Ishikawa (cell line): ENCODE measurements around the gene SCGB3A2.

Source experiments
- CEBPB ChIP-seq: IDR thresholded peaks from 2 replicates; pipeline ENCODE4 v1.6.1; 2012
- CREB1 ChIP-seq: IDR thresholded peaks from 2 replicates; pipeline ENCODE4 v1.6.1; 2012; ENCODE audit warnings: low read depth
- EGR1 ChIP-seq: IDR thresholded peaks from 2 replicates; pipeline ENCODE4 v1.6.1; 2012
- EP300 ChIP-seq: IDR thresholded peaks from 2 replicates; pipeline ENCODE4 v1.6.1; 2012; ENCODE audit warnings: borderline replicate concordance
- FOXM1 ChIP-seq: IDR thresholded peaks from 2 replicates; pipeline ENCODE4 v1.6.1; 2012; ENCODE audit warnings: low read depth, borderline replicate concordance
- NFIC ChIP-seq: IDR thresholded peaks from 2 replicates; pipeline ENCODE4 v1.6.1; 2012
- RAD21 ChIP-seq: IDR thresholded peaks from 2 replicates; pipeline ENCODE4 v1.6.1; 2012; ENCODE audit warnings: low read depth
- TAF1 ChIP-seq: IDR thresholded peaks from 2 replicates; pipeline ENCODE4 v1.6.1; 2012; ENCODE audit warnings: low read depth, mild to moderate bottlenecking
- TCF12 ChIP-seq: IDR thresholded peaks from 2 replicates; pipeline ENCODE4 v1.6.1; 2012; ENCODE audit warnings: low read depth
- TEAD4 ChIP-seq: IDR thresholded peaks from 2 replicates; pipeline ENCODE4 v1.6.1; 2012
- YY1 ChIP-seq: IDR thresholded peaks from 2 replicates; pipeline ENCODE4 v1.6.1; 2012; ENCODE audit warnings: low read depth
- ZBTB7A ChIP-seq: IDR thresholded peaks from 2 replicates; pipeline ENCODE4 v1.6.1; 2012; ENCODE audit warnings: low read depth
- TF ChIP-seq, protein P1 (sequence below): IDR thresholded peaks from 2 replicates; pipeline ENCODE4 v1.6.1; 2012; ENCODE audit warnings: low read depth, mild to moderate bottlenecking
- TF ChIP-seq, protein P2 (sequence below): IDR thresholded peaks from 2 replicates; pipeline ENCODE4 v1.6.1; 2012
- TF ChIP-seq, protein P3 (sequence below): IDR thresholded peaks from 2 replicates; pipeline ENCODE4 v1.6.1; 2012

Gene SCGB3A2

DNA sequence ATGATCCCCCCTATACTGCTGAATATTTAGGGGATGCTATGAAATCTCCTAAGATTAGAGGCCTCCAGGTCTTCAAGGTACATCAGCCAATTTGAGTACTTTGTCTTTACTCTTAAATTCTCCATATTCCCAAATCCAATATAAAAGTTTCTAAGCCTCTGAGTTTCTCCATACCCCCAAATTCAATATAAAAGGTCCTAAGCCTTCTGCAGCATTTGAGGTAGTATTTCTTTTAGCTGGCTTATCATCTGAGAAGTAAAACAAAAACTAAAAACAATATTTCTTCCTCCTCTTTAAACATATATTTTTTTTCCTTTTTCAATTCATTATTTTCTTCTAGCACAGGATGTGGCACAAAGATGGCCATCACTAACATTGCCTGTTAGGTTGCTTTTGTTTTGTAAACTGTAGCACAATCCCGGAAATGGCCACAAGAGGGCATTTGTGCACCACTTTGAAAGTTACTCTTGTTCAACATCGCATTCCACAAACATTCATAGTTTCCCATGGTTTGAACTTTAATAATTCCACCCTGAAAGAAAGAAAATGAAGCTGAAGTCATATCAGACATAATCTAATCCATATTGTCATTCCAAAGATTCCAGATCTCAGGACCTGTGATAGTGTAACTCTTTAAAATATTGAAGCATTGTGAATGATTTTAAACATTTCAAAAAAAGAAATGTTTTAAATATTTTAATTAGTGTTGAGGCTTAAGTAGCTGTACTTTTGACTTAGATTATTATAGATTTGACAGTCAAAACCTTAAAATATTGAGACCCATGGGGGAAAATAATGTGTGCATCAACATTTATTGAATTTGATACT lies 21.0 kb upstream of the SCGB3A2 start:
- TF ChIP-seq TEAD4: 0 out of 2 replicates have a peak, but pooled peaks have one; percentile 25
- TF ChIP-seq CEBPB: no peak
- peak; percentile 61 for TF ChIP-seq RAD21

DNA sequence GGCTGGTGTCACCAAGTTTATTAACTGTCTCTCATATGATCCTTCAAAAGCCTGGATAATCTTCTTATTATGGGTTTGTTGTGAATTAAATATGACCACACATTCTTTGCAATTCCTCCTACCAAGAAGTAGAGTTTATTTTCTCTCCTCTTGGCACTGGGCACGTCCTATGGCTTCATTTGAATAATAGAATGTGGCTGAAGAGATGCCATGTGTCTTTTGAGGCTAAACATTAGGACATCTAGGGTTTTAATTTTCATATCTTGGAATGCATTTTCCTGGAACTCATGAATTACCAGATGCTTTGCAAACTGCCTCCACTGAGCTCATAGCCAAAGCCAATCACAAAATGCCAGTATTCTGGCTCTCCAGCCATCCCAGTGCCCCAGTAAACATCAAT lies 19.9 kb upstream of the SCGB3A2 start:
- TF ChIP-seq, protein P1, sequence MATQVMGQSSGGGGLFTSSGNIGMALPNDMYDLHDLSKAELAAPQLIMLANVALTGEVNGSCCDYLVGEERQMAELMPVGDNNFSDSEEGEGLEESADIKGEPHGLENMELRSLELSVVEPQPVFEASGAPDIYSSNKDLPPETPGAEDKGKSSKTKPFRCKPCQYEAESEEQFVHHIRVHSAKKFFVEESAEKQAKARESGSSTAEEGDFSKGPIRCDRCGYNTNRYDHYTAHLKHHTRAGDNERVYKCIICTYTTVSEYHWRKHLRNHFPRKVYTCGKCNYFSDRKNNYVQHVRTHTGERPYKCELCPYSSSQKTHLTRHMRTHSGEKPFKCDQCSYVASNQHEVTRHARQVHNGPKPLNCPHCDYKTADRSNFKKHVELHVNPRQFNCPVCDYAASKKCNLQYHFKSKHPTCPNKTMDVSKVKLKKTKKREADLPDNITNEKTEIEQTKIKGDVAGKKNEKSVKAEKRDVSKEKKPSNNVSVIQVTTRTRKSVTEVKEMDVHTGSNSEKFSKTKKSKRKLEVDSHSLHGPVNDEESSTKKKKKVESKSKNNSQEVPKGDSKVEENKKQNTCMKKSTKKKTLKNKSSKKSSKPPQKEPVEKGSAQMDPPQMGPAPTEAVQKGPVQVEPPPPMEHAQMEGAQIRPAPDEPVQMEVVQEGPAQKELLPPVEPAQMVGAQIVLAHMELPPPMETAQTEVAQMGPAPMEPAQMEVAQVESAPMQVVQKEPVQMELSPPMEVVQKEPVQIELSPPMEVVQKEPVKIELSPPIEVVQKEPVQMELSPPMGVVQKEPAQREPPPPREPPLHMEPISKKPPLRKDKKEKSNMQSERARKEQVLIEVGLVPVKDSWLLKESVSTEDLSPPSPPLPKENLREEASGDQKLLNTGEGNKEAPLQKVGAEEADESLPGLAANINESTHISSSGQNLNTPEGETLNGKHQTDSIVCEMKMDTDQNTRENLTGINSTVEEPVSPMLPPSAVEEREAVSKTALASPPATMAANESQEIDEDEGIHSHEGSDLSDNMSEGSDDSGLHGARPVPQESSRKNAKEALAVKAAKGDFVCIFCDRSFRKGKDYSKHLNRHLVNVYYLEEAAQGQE: no peak
- TF ChIP-seq TEAD4 (no peak), EP300 (no peak), NFIC (no peak), CREB1 (no peak), TCF12 (no peak), ZBTB7A (no peak), CEBPB (no peak), YY1 (no peak), FOXM1 (no peak), TAF1 (no peak)
- TF ChIP-seq, protein P2, sequence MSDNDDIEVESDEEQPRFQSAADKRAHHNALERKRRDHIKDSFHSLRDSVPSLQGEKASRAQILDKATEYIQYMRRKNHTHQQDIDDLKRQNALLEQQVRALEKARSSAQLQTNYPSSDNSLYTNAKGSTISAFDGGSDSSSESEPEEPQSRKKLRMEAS: no peak
- TF ChIP-seq, protein P3, sequence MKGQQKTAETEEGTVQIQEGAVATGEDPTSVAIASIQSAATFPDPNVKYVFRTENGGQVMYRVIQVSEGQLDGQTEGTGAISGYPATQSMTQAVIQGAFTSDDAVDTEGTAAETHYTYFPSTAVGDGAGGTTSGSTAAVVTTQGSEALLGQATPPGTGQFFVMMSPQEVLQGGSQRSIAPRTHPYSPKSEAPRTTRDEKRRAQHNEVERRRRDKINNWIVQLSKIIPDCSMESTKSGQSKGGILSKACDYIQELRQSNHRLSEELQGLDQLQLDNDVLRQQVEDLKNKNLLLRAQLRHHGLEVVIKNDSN: no peak

DNA sequence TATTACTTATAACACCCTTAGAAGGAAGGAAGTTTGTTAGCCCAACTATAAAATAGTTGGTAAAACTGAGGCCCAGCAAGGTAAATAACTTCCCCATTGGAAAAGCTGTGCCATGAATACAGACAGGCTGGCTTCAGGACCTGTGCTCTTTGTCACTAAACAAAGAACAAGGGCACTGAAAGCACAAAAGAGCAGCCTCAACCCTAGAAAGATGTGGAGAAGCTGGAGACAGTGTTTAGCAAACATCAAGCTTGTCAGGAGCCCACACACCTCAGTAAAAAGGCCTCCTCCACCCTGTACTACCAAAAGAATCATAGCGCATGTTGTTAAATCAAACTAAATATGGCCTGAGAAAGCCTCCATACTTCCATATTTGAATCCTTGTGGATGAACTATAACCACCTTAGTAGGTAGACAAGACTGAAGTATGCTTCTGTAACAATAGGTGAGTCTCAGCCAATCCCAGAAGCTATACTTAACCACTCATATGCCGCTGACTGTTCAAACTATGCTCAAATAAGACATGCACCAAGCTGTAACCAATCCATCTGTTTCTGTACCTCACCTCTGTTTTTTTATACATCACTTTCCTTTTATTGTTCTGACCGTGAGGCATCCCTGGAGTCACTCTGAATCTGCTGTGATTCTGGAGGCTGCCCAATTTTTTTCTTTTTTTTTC lies 18.4 kb upstream of the SCGB3A2 start:
- no peak for TF ChIP-seq CREB1
- no peak for TF ChIP-seq RAD21
- no peak for TF ChIP-seq YY1
- TF ChIP-seq EGR1: no peak
- TF ChIP-seq TCF12: no peak
- no peak for TF ChIP-seq TAF1
- TF ChIP-seq, protein P1: no peak
- TF ChIP-seq ZBTB7A: no peak
- no peak for TF ChIP-seq FOXM1
- TF ChIP-seq CEBPB: no peak
- no peak for TF ChIP-seq EP300
- no peak for TF ChIP-seq NFIC
- no peak for TF ChIP-seq TEAD4
- TF ChIP-seq, protein P3: no peak
- TF ChIP-seq, protein P2: no peak

DNA sequence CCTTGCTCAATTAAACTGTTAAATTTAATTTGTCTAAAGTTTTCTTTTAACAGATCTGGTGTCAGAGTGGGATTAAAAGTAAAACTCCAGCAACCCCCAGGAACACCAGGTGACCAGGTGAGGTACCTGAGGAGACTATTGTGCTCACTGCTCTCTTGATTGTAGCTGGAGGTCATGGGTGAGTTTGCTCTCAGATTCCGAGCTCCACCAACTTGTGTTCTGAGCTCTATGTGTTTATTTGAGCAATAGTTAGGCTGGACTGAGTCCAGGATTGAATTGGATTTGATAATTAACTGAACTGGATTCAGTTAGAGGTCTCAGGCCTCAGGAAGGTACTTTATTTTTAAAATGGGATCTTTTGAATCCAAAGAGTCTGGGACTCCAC lies 17.9 kb upstream of the SCGB3A2 start:
- no peak for TF ChIP-seq EGR1
- TF ChIP-seq CREB1: no peak
- no peak for TF ChIP-seq TAF1
- TF ChIP-seq, protein P2: no peak
- no peak for TF ChIP-seq EP300
- TF ChIP-seq ZBTB7A: no peak
- TF ChIP-seq TCF12: no peak
- no peak for TF ChIP-seq YY1
- TF ChIP-seq, protein P3: no peak
- no peak for TF ChIP-seq TEAD4
- TF ChIP-seq NFIC: no peak
- TF ChIP-seq FOXM1: no peak
- TF ChIP-seq RAD21: no peak
- TF ChIP-seq, protein P1: no peak
- TF ChIP-seq CEBPB: no peak
